Suprapubic skin (tissue), 4 donors: ENCODE results near the gene COL5A1. TPM values are rescaled to one million over a fixed set of nuclear protein-coding genes. Genes with fewer than 3 reads are reported as not detected.

ENCODE experiments used
- DNase-seq, 2 donors: peaks; one replicate each; pipeline ENCODE4 v3.0.0-alpha.2; 2019; ENCODE audit warnings: low spot score in 2 of 2
- H3K27ac ChIP-seq: fragments of 200-600 bp; sonication (generic); one replicate; pipeline ENCODE4 v1.5.1; 2019
- H3K27me3 ChIP-seq: fragments of 200-600 bp; sonication (generic); one replicate; pipeline ENCODE4 v1.5.1; 2019
- H3K36me3 ChIP-seq: fragments of 200-600 bp; sonication (generic); one replicate; pipeline ENCODE4 v1.5.1; 2019
- H3K4me1 ChIP-seq: fragments of 200-600 bp; sonication (generic); one replicate; pipeline ENCODE4 v1.5.1; 2019
- H3K4me3 ChIP-seq: fragments of 200-600 bp; sonication (generic); one replicate; pipeline ENCODE4 v1.5.1; 2019; ENCODE audit warnings: mild to moderate bottlenecking
- H3K9me3 ChIP-seq: fragments of 200-600 bp; sonication (generic); one replicate; pipeline ENCODE4 v1.5.1; 2019
- CTCF ChIP-seq, 2 donors: fragments of 200-600 bp in 1 of 2; fragments of 450-650 bp in 1 of 2; sonication (generic) in 1 of 2; IDR thresholded peaks; one replicate each; pipeline ENCODE4 v1.5.1; 2016 to 2019; ENCODE audit warnings: antibody characterized with exemption in 2 of 2, mild to moderate bottlenecking in 1 of 2, moderate library complexity in 1 of 2
- EP300 ChIP-seq: sonication (generic); formaldehyde crosslinking; IDR thresholded peaks from one replicate; pipeline ENCODE4 v1.6.1; 2017; ENCODE audit warnings: antibody characterized with exemption
- POLR2A ChIP-seq, 2 donors: fragments of 450-650 bp; IDR thresholded peaks; one replicate each; pipeline ENCODE4 v1.6.1; 2017; ENCODE audit warnings: antibody characterized with exemption in 2 of 2, mild to moderate bottlenecking in 2 of 2, moderate library complexity in 2 of 2
- POLR2AphosphoS5 ChIP-seq, 3 donors: sonication (generic); formaldehyde crosslinking; IDR thresholded peaks; one replicate each; pipeline ENCODE4 v1.6.1; 2017; ENCODE audit warnings: antibody characterized with exemption in 3 of 3
- WGBS: methylation state at CpG from one replicate; pipeline ENCODE4 v1.1.5; 2018; 5-methylcytosine and 5-hydroxymethylcytosine counted together
- total RNA-seq, 4 donors: library from RNA; depleted of rRNA; stranded (reverse); fragments of >200 nt; gene quantifications; one replicate each; pipeline ENCODE4 v1.1.0, GENCODE V29; 2016

The COL5A1 gene
- total RNA-seq, 4 donors from 2014 or later: 8.6 to 16.5 (median 15.4) TPM

- H3K4me1 ChIP-seq: peaks cover 14% of the 10 kb centered on the region
- H3K9me3 ChIP-seq: no peaks in the 10 kb centered on the region
- no peak overlapping the region for H3K4me3 ChIP-seq
- no peaks in the 10 kb centered on the region for H3K36me3 ChIP-seq
- no peaks in the 10 kb centered on the region for H3K27me3 ChIP-seq
- no peak for DNase-seq
- no peak overlapping the region for H3K27ac ChIP-seq
- 83% methylated on average over 3 of the region's 6 CpGs for WGBS
- TF ChIP-seq CTCF (IDR thresholded peaks at IDR 0.05) (no peak), EP300 (no peak), POLR2A (IDR thresholded peaks at IDR 0.05) (no peak), POLR2AphosphoS5 (IDR thresholded peaks at IDR 0.05) (no peak)
These were observed 35.3 kb downstream of the COL5A1 start for GRCh38 chr9:134676886-134677285.

- no peaks in the 10 kb centered on the region for H3K9me3 ChIP-seq
- no peak overlapping the region for H3K4me3 ChIP-seq
- peaks cover 14% of the 10 kb centered on the region for H3K4me1 ChIP-seq
- H3K36me3 ChIP-seq: no peaks in the 10 kb centered on the region
- 93% methylated on average over 11 of the region's 11 CpGs for WGBS
- DNase-seq: no peak
- TF ChIP-seq POLR2AphosphoS5 (IDR thresholded peaks at IDR 0.05) (no peak), EP300 (no peak), POLR2A (IDR thresholded peaks at IDR 0.05) (no peak), CTCF (IDR thresholded peaks at IDR 0.05) (no peak)
- no peaks in the 10 kb centered on the region for H3K27me3 ChIP-seq
- H3K27ac ChIP-seq: no peak overlapping the region
These were observed 36.1 kb downstream of the COL5A1 start for GRCh38 chr9:134677743-134678142.

GRCh38 chr9:134678206-134678605 is 36.6 kb downstream of the COL5A1 start:
- Histone ChIP-seq H3K36me3 (no peaks in the 10 kb centered on the region), H3K9me3 (no peaks in the 10 kb centered on the region), H3K27ac (no peak overlapping the region), H3K27me3 (no peaks in the 10 kb centered on the region), H3K4me1 (peaks cover 14% of the 10 kb centered on the region), H3K4me3 (no peak overlapping the region)
- 68% methylated on average over 7 of the region's 8 CpGs for WGBS
- no peak for DNase-seq
- no peak for TF ChIP-seq POLR2A (IDR thresholded peaks at IDR 0.05)
- TF ChIP-seq POLR2AphosphoS5 (IDR thresholded peaks at IDR 0.05): no peak

GRCh38 chr9:134678666-134679443 is 37.3 kb downstream of the COL5A1 start:
- no peak for DNase-seq
- Histone ChIP-seq H3K27me3 (no peaks in the 10 kb centered on the region), H3K4me3 (no peak overlapping the region), H3K36me3 (no peaks in the 10 kb centered on the region), H3K9me3 (no peaks in the 10 kb centered on the region), H3K4me1 (peaks cover 14% of the 10 kb centered on the region), H3K27ac (no peak overlapping the region)
- 60% methylated on average over 12 of the region's 17 CpGs for WGBS
- no peak for TF ChIP-seq POLR2AphosphoS5 (IDR thresholded peaks at IDR 0.05)
- TF ChIP-seq CTCF (IDR thresholded peaks at IDR 0.05): no peak
- TF ChIP-seq POLR2A (IDR thresholded peaks at IDR 0.05): no peak
- TF ChIP-seq EP300: no peak

- H3K4me3 ChIP-seq: no peak overlapping the region
- peaks cover 14% of the 10 kb centered on the region for H3K4me1 ChIP-seq
- no peak for TF ChIP-seq POLR2AphosphoS5 (IDR thresholded peaks at IDR 0.05)
- TF ChIP-seq EP300: no peak
- no peaks in the 10 kb centered on the region for H3K36me3 ChIP-seq
- H3K9me3 ChIP-seq: no peaks in the 10 kb centered on the region
- DNase-seq: no peak
- no peak overlapping the region for H3K27ac ChIP-seq
- H3K27me3 ChIP-seq: no peaks in the 10 kb centered on the region
- WGBS: 93% methylated on average over 12 of the region's 19 CpGs
These were observed 38.2 kb downstream of the COL5A1 start for GRCh38 chr9:134679616-134680392.

- H3K36me3 ChIP-seq: no peaks in the 10 kb centered on the region
- DNase-seq: no peak
- no peaks in the 10 kb centered on the region for H3K9me3 ChIP-seq
- peaks cover 14% of the 10 kb centered on the region for H3K4me1 ChIP-seq
- 87% methylated on average over 10 of the region's 18 CpGs for WGBS
- no peak overlapping the region for H3K27ac ChIP-seq
- TF ChIP-seq CTCF (IDR thresholded peaks at IDR 0.05): no peak
- no peak for TF ChIP-seq POLR2A (IDR thresholded peaks at IDR 0.05)
- no peak for TF ChIP-seq POLR2AphosphoS5 (IDR thresholded peaks at IDR 0.05)
- TF ChIP-seq EP300: no peak
- no peaks in the 10 kb centered on the region for H3K27me3 ChIP-seq
- no peak overlapping the region for H3K4me3 ChIP-seq
These were observed 38.9 kb downstream of the COL5A1 start for GRCh38 chr9:134680393-134681060.
